Aorta (tissue), 5 donors: Measurements from ENCODE around the gene LMLN. TPM values are rescaled to one million over a fixed set of nuclear protein-coding genes. Genes with fewer than 3 reads are reported as not detected.

Experiments
- ATAC-seq: fragments of 200-7000 bp; cut with Tn5 transposase; one replicate; pipeline ENCODE4 v1.9.1; 2022; ENCODE audit warnings: moderate library complexity; ENCODE audit not compliant: low FRiP score
- DNase-seq, 2 donors: peaks; one replicate each; pipeline ENCODE4 v3.0.0-alpha.2; 2020
- H3K27ac ChIP-seq, 2 donors: one replicate each; pipeline ENCODE4 v1.5.1; 2013; ENCODE audit warnings: low read length in 2 of 2, mild to moderate bottlenecking in 2 of 2, moderate library complexity in 2 of 2, control low read depth in 1 of 2, inconsistent platforms in 1 of 2, low read depth in 1 of 2
- H3K27me3 ChIP-seq, 2 donors: one replicate each; pipeline ENCODE4 v1.6.1; 2013; ENCODE audit warnings: control low read depth in 1 of 2, low read length in 1 of 2, mild to moderate bottlenecking in 1 of 2, moderate library complexity in 1 of 2; ENCODE audit not compliant: insufficient read depth in 2 of 2, control insufficient read depth in 1 of 2
- H3K36me3 ChIP-seq, 2 donors: one replicate each; pipeline ENCODE4 v1.6.1; 2013; ENCODE audit warnings: control low read depth in 1 of 2, low read length in 1 of 2, mild to moderate bottlenecking in 1 of 2; ENCODE audit not compliant: insufficient read depth in 2 of 2, control insufficient read depth in 1 of 2
- H3K4me1 ChIP-seq, 2 donors: one replicate each; pipeline ENCODE4 v1.6.1; 2013; ENCODE audit warnings: low read length in 2 of 2, control low read depth in 1 of 2, mild to moderate bottlenecking in 1 of 2, moderate library complexity in 1 of 2; ENCODE audit not compliant: insufficient read depth in 2 of 2, control insufficient read depth in 1 of 2
- H3K4me3 ChIP-seq, 2 donors: one replicate each; pipeline ENCODE4 v1.5.1; 2013; ENCODE audit warnings: low read length in 2 of 2, control low read depth in 1 of 2, mild to moderate bottlenecking in 1 of 2
- H3K9me3 ChIP-seq: one replicate; pipeline ENCODE4 v1.6.1; 2013; ENCODE audit warnings: mild to moderate bottlenecking, low read length; ENCODE audit not compliant: control insufficient read depth
- WGBS, 2 donors: extraction: QIAGEN DNeasy Blood & Tissue Kit; methylation state at CpG; one replicate each; pipeline ENCODE4 v1.1.7; 2013; 5-methylcytosine and 5-hydroxymethylcytosine counted together
- intact Hi-C, 2 donors: fragments of 100-400 bp; cut with DNase I; formaldehyde crosslinking; loops; one replicate each; pipeline versions ENCODE4 v1.14.2 to v1.15.0; 2022
- polyA plus RNA-seq, 2 donors: library from polyadenylated mRNA; stranded (reverse); fragments of 200-250 nt; gene quantifications; one replicate each; pipeline ENCODE4 v1.2.3, GENCODE V29; 2013
- total RNA-seq, 2 donors: library from RNA; stranded (reverse); fragmentation: NEBNext Ultra II Directional; extraction: Animal tissue kit (Norgen Biotek cat#: 25700); gene quantifications; one replicate each; pipeline ENCODE4 v1.2.1, GENCODE V29; 2021
- donor health status: healthy with polysubstance abuse.
- donor health status: Bipolar disorder and iron deficiency.
- donor health status: DM: no; HTN: no; CAD: no.
- donor health status: DM: no; HTN: no; CAD: no.
- donor health status: DM: yes; HTN: yes; CAD: no.

The LMLN gene
- total and polyA plus RNA-seq, 4 donors, result 0.13 to 6.4 (median 3.7) TPM

- Histone ChIP-seq H3K9me3 (no peaks in the 10 kb centered on the region), H3K4me1 (no peaks in the 10 kb centered on the region), H3K27ac (no peak overlapping the region), H3K36me3 (no peaks in the 10 kb centered on the region), H3K27me3 (no peaks in the 10 kb centered on the region), H3K4me3 (no peak overlapping the region)
- ATAC-seq, result no peak
- WGBS, 2 donors, result 76 to 77% methylated on average over 4 of the region's 4 CpGs
- DNase-seq, result no peak
- intact Hi-C loops, result no loop called here
Measured at GRCh38 chr3:198093112-198093679, 133.2 kb downstream of the LMLN start.

Other genes with a start within 250 kb of the LMLN start
- gene RUBCN, start 223.3 kb upstream of the LMLN start, total RNA-seq, result 10 to 100 TPM; 38.2 to 41.1 TPM
- gene RUBCN, start 223.3 kb upstream of the LMLN start, polyA plus RNA-seq, result 10 to 100 TPM in 1 of 2 donors, 1 to 10 TPM in 1; 6.9 to 14.3 TPM
- 10 to 100 TPM; 55.0 to 58.6 TPM for gene FYTTD1, start 210.3 kb upstream of the LMLN start, total RNA-seq
- 10 to 100 TPM; 25.4 to 26.4 TPM for gene FYTTD1, start 210.3 kb upstream of the LMLN start, polyA plus RNA-seq
- 100 to 1,000 TPM in 1 of 2 donors, 10 to 100 TPM in 1; 76.1 to 104 TPM for gene LRCH3, start 169.0 kb upstream of the LMLN start, total RNA-seq
- 10 to 100 TPM; 15.4 to 18.2 TPM for gene LRCH3, start 169.0 kb upstream of the LMLN start, polyA plus RNA-seq
- 100 to 1,000 TPM; 637 to 745 TPM for gene RPL35A, start 10.0 kb upstream of the LMLN start, total RNA-seq
- 1,000 to 10,000 TPM; 1,749 to 3,399 TPM for gene RPL35A, start 10.0 kb upstream of the LMLN start, polyA plus RNA-seq